ENCODE data around the gene PARD3B. TPM values are rescaled to one million over a fixed set of nuclear protein-coding genes. Genes with fewer than 3 reads are reported as not detected.

Gene PARD3B
- total RNA-seq, 1 experiment from 2014 or later: 7.6 TPM

DNA sequence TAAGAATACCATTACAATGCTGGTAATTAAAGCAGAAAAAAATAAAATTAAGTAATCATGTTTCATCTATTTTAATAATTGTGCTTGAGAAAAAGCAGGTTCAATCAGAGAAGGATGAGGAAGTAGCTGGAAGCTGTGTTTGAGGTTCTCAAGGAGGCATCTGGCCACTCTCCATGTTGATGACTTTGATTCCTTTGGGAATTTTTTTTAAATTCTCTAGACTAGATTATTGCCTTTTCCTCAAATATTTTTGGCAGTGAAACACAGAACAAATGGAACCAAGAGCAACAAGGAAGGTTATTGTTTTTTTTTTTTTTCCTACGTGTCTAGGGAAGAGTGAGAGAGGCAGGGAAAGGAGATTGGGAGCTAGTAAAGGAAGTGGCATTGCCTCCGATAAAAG, 1037.1 kb downstream of the PARD3B start:
- intact Hi-C loops (cut with micrococcal nuclease; ENCODE audit: unreplicated experiment): no loop called here
- no peaks in the 10 kb centered on the region for H4K20me1 ChIP-seq (ENCODE audit: insufficient read depth)
- DNase-seq: no peak
- H3K36me3 ChIP-seq (ENCODE audit: low read depth): no peaks in the 10 kb centered on the region
- CTCF ChIA-PET: no interaction called here
- no peak overlapping the region for H3K4me2 ChIP-seq
- H3K27ac ChIP-seq: no peak overlapping the region
- no peak for TF ChIP-seq EZH2 (IDR thresholded peaks at IDR 0.05; ENCODE audit: low read depth)
- TF ChIP-seq CTCF (conservative IDR thresholded peaks at IDR 0.05): no peak
- H3K79me2 ChIP-seq (ENCODE audit: low read depth): no peaks in the 10 kb centered on the region
- POLR2A ChIA-PET (ENCODE audit: unreplicated experiment): no interaction called here
- no peaks in the 10 kb centered on the region for H3K27me3 ChIP-seq (ENCODE audit: insufficient read depth, low read depth)
- H3K9me2 ChIP-seq (ENCODE audit: insufficient read depth): no peaks in the 10 kb centered on the region
- no peaks in the 10 kb centered on the region for H3K9me3 ChIP-seq (ENCODE audit: insufficient read depth, low read depth)
- BruUV-seq (replicated peaks): no TSS peak
- no peaks in the 10 kb centered on the region for H3K4me1 ChIP-seq (replicated peaks; ENCODE audit: insufficient read depth)
- no peak overlapping the region for H2AFZ ChIP-seq
- no peaks in the 10 kb centered on the region for H3F3A ChIP-seq (ENCODE audit: insufficient read depth, low read depth)
- no peak overlapping the region for H3K4me3 ChIP-seq

DNA sequence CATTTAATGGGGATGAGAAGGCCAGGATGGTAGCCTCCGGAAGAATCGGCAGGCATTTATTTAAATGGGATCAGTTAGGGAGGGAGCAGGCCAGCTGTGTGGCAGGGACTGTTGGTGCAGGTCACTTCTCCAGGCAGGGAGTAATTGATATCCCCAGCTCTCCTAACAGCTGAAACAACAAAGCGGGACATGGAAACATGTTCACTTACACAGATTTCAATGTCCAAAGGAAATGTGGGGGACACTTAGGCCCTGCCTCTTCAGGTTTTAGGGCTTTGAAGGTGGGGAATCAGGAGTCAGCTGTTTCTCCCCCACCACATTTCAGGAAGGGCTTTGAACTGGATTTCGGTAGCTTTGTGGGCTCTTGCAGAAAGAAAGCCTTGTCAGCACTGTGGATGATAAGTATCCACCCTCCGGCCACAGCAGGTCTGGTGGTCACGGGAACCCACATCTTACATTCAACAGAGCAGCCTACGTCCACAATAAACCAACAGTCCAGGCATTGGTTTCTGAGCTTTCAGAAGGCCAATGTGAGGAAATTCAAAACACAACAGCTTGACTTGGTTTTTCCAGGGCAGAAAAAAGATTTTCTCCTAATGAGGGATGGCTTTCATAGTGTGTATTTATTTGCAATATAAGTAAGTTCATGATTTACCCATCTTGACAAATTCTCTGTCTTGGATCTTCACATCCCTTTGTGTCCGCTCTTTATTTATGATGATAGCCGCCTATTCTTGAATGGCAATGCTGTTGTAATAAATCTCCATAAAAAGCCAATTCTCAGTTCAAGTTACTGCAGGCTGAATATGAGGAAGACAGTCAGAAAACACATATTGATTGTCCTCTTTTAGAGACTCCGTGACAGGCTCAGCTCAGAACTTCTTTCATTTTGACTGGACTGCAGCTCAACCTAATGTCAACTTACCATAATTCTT, 1040.4 kb downstream of the PARD3B start:
- no peak for DNase-seq
- Histone ChIP-seq H3K27me3 (ENCODE audit: insufficient read depth, low read depth) (no peaks in the 10 kb centered on the region), H3K27ac (no peak overlapping the region), H3K9me2 (ENCODE audit: insufficient read depth) (no peaks in the 10 kb centered on the region), H3K4me3 (no peak overlapping the region), H3K4me1 (replicated peaks; ENCODE audit: insufficient read depth) (no peaks in the 10 kb centered on the region), H3K36me3 (ENCODE audit: low read depth) (no peaks in the 10 kb centered on the region), H4K20me1 (ENCODE audit: insufficient read depth) (no peaks in the 10 kb centered on the region), H3K4me2 (no peak overlapping the region), H3K79me2 (ENCODE audit: low read depth) (no peaks in the 10 kb centered on the region), H3F3A (ENCODE audit: insufficient read depth, low read depth) (no peaks in the 10 kb centered on the region), H3K9me3 (ENCODE audit: insufficient read depth, low read depth) (no peaks in the 10 kb centered on the region), H2AFZ (no peak overlapping the region)
- ChIA-PET CTCF (no interaction called here), POLR2A (ENCODE audit: unreplicated experiment) (no interaction called here)
- intact Hi-C loops (cut with micrococcal nuclease; ENCODE audit: unreplicated experiment): no loop called here
- BruUV-seq (replicated peaks): no TSS peak
- TF ChIP-seq CTCF (conservative IDR thresholded peaks at IDR 0.05) (no peak), EZH2 (IDR thresholded peaks at IDR 0.05; ENCODE audit: low read depth) (no peak)

GRCh38 chr2:205586626-205587025, 1041.4 kb downstream of the PARD3B start:
- intact Hi-C loops (cut with micrococcal nuclease; ENCODE audit: unreplicated experiment): no loop called here
- Histone ChIP-seq H3K27ac (no peak overlapping the region), H3F3A (ENCODE audit: insufficient read depth, low read depth) (no peaks in the 10 kb centered on the region), H3K9me2 (ENCODE audit: insufficient read depth) (no peaks in the 10 kb centered on the region), H4K20me1 (ENCODE audit: insufficient read depth) (no peaks in the 10 kb centered on the region), H2AFZ (no peak overlapping the region), H3K4me3 (no peak overlapping the region), H3K27me3 (ENCODE audit: insufficient read depth, low read depth) (no peaks in the 10 kb centered on the region), H3K4me2 (no peak overlapping the region), H3K4me1 (replicated peaks; ENCODE audit: insufficient read depth) (no peaks in the 10 kb centered on the region), H3K79me2 (ENCODE audit: low read depth) (no peaks in the 10 kb centered on the region), H3K36me3 (ENCODE audit: low read depth) (no peaks in the 10 kb centered on the region), H3K9me3 (ENCODE audit: insufficient read depth, low read depth) (no peaks in the 10 kb centered on the region)
- ChIA-PET POLR2A (ENCODE audit: unreplicated experiment) (no interaction called here), CTCF (no interaction called here)
- BruUV-seq (replicated peaks): no TSS peak
- no peak for TF ChIP-seq EZH2 (IDR thresholded peaks at IDR 0.05; ENCODE audit: low read depth)
- TF ChIP-seq CTCF (conservative IDR thresholded peaks at IDR 0.05): no peak
- no peak for DNase-seq

All from PC-9 (cell line).